ENCODE measurements around the gene HOXA9.

DNA sequence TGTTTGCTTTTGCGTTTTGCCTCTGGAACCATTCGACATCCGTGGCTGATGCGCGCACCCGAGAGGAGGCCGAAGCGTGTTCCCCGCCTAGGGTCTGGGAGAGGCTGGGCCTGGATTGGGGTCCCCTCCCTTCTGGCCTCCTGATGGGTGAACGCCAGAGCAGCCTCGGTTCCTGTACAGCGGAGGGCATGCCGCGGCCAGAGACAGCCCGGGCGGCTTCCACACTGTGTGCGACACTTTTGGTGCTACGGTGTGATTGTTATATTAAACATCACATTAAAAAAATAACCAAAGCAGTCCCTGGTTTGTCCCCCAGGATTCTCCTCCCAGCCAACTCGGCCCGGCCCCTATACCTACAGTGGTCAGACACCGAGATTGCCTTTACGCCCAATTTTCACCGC is 5.2 kb downstream of the HOXA9 start:
- TF ChIP-seq, protein P1, sequence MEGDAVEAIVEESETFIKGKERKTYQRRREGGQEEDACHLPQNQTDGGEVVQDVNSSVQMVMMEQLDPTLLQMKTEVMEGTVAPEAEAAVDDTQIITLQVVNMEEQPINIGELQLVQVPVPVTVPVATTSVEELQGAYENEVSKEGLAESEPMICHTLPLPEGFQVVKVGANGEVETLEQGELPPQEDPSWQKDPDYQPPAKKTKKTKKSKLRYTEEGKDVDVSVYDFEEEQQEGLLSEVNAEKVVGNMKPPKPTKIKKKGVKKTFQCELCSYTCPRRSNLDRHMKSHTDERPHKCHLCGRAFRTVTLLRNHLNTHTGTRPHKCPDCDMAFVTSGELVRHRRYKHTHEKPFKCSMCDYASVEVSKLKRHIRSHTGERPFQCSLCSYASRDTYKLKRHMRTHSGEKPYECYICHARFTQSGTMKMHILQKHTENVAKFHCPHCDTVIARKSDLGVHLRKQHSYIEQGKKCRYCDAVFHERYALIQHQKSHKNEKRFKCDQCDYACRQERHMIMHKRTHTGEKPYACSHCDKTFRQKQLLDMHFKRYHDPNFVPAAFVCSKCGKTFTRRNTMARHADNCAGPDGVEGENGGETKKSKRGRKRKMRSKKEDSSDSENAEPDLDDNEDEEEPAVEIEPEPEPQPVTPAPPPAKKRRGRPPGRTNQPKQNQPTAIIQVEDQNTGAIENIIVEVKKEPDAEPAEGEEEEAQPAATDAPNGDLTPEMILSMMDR (IDR thresholded peaks at IDR 0.05) = no peak
- TF ChIP-seq EP300 (IDR thresholded peaks at IDR 0.05) = no peak
- no peak for TF ChIP-seq POLR2A (IDR thresholded peaks at IDR 0.05)

Measured in sigmoid colon (tissue), 4 donors.